Measurements from ENCODE around the gene KCTD11.
A peak's percentile ranks its signal among the peaks of the same experiment; 100 is the strongest.

KCTD11 gene

DNA sequence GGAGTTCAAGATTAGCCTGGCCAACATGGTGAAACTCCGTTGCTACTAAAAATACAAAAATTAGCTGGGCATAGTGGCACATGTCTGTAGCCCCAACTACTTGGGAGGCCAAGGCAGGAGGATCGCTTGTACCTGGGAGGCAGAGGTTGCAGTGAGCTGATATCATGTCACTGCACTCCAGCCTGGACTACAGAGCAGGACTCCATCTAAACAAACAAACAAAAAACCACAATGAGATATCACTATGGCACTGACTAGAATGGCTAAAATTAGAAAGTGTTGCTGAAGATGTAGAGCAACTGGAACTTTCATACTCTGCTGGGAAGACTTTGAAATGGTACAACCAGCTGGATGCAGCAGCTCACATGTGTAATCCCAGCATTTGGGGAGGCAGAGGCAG lies 22.4 kb downstream of the KCTD11 start:
- ChIA-PET CTCF (interaction anchor here (7.0 kb wide), 1 partner anchor 18 kb away, joined by 35 read pairs; the partner anchor contains the start of gene TMEM95), POLR2A (no interaction called here)
- TF ChIP-seq, protein P1, sequence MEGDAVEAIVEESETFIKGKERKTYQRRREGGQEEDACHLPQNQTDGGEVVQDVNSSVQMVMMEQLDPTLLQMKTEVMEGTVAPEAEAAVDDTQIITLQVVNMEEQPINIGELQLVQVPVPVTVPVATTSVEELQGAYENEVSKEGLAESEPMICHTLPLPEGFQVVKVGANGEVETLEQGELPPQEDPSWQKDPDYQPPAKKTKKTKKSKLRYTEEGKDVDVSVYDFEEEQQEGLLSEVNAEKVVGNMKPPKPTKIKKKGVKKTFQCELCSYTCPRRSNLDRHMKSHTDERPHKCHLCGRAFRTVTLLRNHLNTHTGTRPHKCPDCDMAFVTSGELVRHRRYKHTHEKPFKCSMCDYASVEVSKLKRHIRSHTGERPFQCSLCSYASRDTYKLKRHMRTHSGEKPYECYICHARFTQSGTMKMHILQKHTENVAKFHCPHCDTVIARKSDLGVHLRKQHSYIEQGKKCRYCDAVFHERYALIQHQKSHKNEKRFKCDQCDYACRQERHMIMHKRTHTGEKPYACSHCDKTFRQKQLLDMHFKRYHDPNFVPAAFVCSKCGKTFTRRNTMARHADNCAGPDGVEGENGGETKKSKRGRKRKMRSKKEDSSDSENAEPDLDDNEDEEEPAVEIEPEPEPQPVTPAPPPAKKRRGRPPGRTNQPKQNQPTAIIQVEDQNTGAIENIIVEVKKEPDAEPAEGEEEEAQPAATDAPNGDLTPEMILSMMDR (IDR thresholded peaks at IDR 0.05; ENCODE audit: insufficient read depth, low read length, missing control alignments): no peak
- no peak overlapping the region for H3K4me3 ChIP-seq (ENCODE audit: low read depth, low read length)
- no peak for DNase-seq (ENCODE audit: low read depth, low spot score)

GRCh38 chr17:7379134-7379533 lies 27.2 kb downstream of the KCTD11 start:
- TF ChIP-seq, protein P1 (IDR thresholded peaks at IDR 0.05; ENCODE audit: insufficient read depth, low read length, missing control alignments): no peak
- DNase-seq (ENCODE audit: low read depth, low spot score): no peak
- ChIA-PET POLR2A (no interaction called here), CTCF (interaction anchor here (7.0 kb wide), 1 partner anchor 23 kb away, joined by 35 read pairs; the partner anchor contains the start of gene TMEM95)
- H3K4me3 ChIP-seq (ENCODE audit: low read depth, low read length): no peak overlapping the region

DNA sequence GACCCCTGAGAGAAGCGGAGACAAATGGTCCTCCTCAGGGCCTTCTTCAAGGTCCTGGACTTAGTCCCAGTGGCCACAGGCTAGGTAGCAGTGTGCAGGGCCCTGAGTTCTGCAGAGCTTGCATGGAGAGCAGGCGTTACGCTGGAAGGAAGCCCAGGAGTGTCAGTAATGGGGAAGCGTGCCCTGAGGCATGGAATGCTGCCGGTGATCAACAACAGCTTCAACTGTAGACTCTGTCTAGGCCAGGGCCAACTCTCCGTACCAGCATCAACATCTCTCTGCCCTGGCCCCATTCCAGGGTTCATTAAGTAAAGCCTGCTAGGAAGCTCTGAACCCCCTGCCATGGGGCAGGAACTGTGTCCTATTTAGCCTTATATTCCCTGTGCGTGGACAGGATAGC lies 28.4 kb downstream of the KCTD11 start:
- H3K4me3 ChIP-seq (ENCODE audit: low read depth, low read length): no peak overlapping the region
- peak; percentile 9 for DNase-seq (ENCODE audit: low read depth, low spot score)
- TF ChIP-seq, protein P1 (IDR thresholded peaks at IDR 0.05; ENCODE audit: insufficient read depth, low read length, missing control alignments): no peak
- POLR2A ChIA-PET: interaction anchor here (0.8 to 1.0 kb wide), 2 partner anchors 9 to 25 kb away, joined by 3 to 4 read pairs; partner anchors contain the start of gene TMEM95
- CTCF ChIA-PET: interaction anchor here (0.8 to 1.4 kb wide), 5 partner anchors 9 to 57 kb away, joined by 3 to 5 read pairs (median 3); partner anchors contain the start of gene TMEM95

DNA sequence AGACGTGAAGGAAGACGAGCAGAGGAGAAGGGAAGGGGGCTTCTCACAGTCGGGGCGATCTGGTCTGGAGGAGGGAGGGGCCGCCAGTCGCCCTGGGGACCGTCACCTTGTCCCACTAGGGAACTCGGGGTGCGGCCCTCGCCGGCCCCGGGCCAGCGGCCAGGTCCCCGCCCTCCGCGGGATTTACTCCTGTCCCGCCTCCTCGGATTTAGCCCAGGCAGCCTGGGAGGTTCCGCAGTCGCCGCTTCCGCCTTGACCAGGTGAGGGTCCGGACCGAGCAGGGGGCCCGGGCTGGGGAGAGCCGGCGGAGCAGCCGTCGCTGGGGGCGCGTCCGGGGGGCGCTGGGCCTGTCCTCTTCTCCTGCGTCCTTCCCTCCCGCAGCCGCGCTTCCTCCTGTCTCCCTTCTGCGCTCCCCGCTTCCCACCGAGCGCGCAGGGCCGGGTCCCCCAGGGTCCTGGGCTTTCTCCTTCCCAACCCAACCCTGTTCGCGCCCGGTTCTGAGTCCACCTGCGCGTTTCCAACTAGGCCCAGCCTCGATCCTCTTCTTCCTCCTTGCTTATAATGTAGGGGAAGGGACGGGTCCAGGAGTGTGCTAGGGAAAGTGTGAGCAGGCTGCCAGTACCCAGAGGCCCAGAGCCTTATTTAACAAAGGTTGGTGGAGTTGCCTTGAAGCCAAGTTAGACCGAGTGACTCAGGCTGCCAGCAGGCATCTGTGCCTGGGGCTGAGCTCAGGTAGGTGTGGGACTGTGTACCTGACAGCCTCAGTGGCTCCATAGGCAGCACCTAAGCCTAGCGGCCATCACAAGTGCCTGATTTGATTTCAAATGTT lies 29.1 kb downstream of the KCTD11 start, which contains the start of gene TNK1:
Gene TNK1 (plus strand): TSS at position 235 of the 829 bp plus-strand sequence. CDS start 1,838 bp downstream, outside the sequence.
- TF ChIP-seq, protein P1 (IDR thresholded peaks at IDR 0.05; ENCODE audit: insufficient read depth, low read length, missing control alignments): no peak
- no peak for DNase-seq (ENCODE audit: low read depth, low spot score)
- H3K4me3 ChIP-seq (ENCODE audit: low read depth, low read length): peak within 1 kb of the TSS; percentile 18; the same call in 1 of the 2 replicates
- CTCF ChIA-PET: interaction anchor here (0.8 to 1.8 kb wide), 6 partner anchors 8 to 56 kb away, joined by 3 to 5 read pairs (median 4); partner anchors contain the start of gene TMEM95
- POLR2A ChIA-PET: interaction anchor here (1.0 kb wide), 1 partner anchor 26 kb away, joined by 3 read pairs; the partner anchor contains the start of gene TMEM95

DNA sequence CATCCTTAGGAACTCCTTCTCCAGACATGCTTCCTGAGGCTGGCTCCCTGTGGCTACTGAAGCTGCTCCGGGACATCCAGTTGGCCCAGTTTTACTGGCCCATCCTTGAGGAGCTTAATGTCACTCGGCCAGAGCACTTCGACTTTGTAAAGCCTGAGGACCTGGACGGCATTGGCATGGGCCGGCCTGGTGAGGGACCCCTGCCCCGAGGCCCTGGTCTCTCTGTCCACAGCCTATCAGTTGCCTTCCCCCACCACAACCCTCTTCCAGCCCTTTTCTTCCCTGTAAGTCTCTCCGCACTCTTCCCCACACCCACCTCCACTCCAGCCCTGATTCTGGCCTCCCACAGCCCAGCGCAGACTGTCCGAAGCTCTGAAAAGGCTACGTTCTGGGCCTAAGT lies 30.9 kb downstream of the KCTD11 start:
- CTCF ChIA-PET: interaction anchor here (1.8 kb wide), 1 partner anchor 177 kb away, joined by 5 read pairs; no protein-coding TSS in a partner anchor
- TF ChIP-seq, protein P1 (IDR thresholded peaks at IDR 0.05; ENCODE audit: insufficient read depth, low read length, missing control alignments): no peak
- no peak overlapping the region for H3K4me3 ChIP-seq (ENCODE audit: low read depth, low read length)
- POLR2A ChIA-PET: interaction anchor here (0.5 to 1.6 kb wide), 5 partner anchors 10 to 38 kb away, joined by 3 to 4 read pairs (median 3); partner anchors contain the start of gene TMEM256
- no peak for DNase-seq (ENCODE audit: low read depth, low spot score)

- H3K4me3 ChIP-seq (ENCODE audit: low read depth, low read length): peak overlapping the region; percentile 52
- TF ChIP-seq, protein P1 (IDR thresholded peaks at IDR 0.05; ENCODE audit: insufficient read depth, low read length, missing control alignments): no peak
- no peak for DNase-seq (ENCODE audit: low read depth, low spot score)
- ChIA-PET CTCF (interaction anchor here (1.2 to 1.8 kb wide), 3 partner anchors 10 to 177 kb away, joined by 4 to 8 read pairs (median 5); partner anchors contain the start of gene PLSCR3), POLR2A (interaction anchor here (0.6 to 1.6 kb wide), 5 partner anchors 11 to 32 kb away, joined by 3 to 4 read pairs (median 3); partner anchors contain the start of gene TMEM256)
Observed at GRCh38 chr17:7383371-7383741, 31.4 kb downstream of the KCTD11 start.
